WTC11 (cell line): ENCODE data around the gene LYRM9. TPM values are rescaled to one million over a fixed set of nuclear protein-coding genes. Genes with fewer than 3 reads are reported as not detected.

Experiments used
- ATAC-seq: fragments of 200-7000 bp; cut with Tn5 transposase; 2 replicates; pipeline ENCODE4 v1.10.0; 2021; ENCODE audit warnings: mild to moderate bottlenecking, moderate library complexity
- CTCF ChIA-PET: fragments of 300-600 bp; sonication (Branson Sonifier 250); formaldehyde crosslinking; loops from one replicate; lab custom pipeline; 2021; ENCODE audit warnings: antibody characterized with exemption; lab: Charles Lee
- POLR2A ChIA-PET: fragments of 350-600 bp; sonication (Branson Sonifier 250); formaldehyde crosslinking; loops from one replicate; lab custom pipeline; 2021; ENCODE audit warnings: antibody characterized with exemption; lab: Charles Lee
- DNase-seq: peaks from one replicate; pipeline ENCODE4 v3.0.0; 2021; ENCODE audit warnings: low spot score
- H3K27ac Mint-ChIP-seq: 2 replicates; pipeline ENCODE4 v1.8.0; 2021; ENCODE audit warnings: mixed read lengths
- H3K27me3 Mint-ChIP-seq: 2 replicates; pipeline ENCODE4 v1.8.0; 2021; ENCODE audit warnings: low read depth, mild to moderate bottlenecking, moderate library complexity, mixed read lengths
- H3K36me3 Mint-ChIP-seq: 2 replicates; pipeline ENCODE4 v1.8.0; 2021; ENCODE audit warnings: mixed read lengths
- H3K4me1 Mint-ChIP-seq: 2 replicates; pipeline ENCODE4 v1.8.0; 2022; ENCODE audit warnings: mixed read lengths
- H3K4me3 Mint-ChIP-seq: 2 replicates; pipeline ENCODE4 v1.8.0; 2021; ENCODE audit warnings: mild to moderate bottlenecking, moderate library complexity, mixed read lengths
- H3K9me3 Mint-ChIP-seq: 2 replicates; pipeline ENCODE4 v1.8.0; 2021; ENCODE audit warnings: mixed read lengths
- AR ChIP-seq: fragments of 250-450 bp; sonication (Bioruptor Pico); IDR thresholded peaks from 2 replicates; pipeline ENCODE4 v1.9.0; 2021; ENCODE audit warnings: mild to moderate bottlenecking
- CTCF ChIP-seq: fragments of 200-600 bp; IDR thresholded peaks from 2 replicates; pipeline ENCODE4 v1.8.0; 2022; ENCODE audit warnings: antibody characterized with exemption
- E2F1 ChIP-seq: sonication (generic); formaldehyde crosslinking; IDR thresholded peaks from 2 replicates; pipeline ENCODE4 v1.8.0; 2022; ENCODE audit warnings: mild to moderate bottlenecking, missing genetic modification reagents
- IRF1 ChIP-seq: sonication (generic); formaldehyde crosslinking; IDR thresholded peaks from 2 replicates; pipeline ENCODE4 v1.8.0; 2023; ENCODE audit warnings: missing genetic modification reagents
- NFATC4 ChIP-seq: fragments of 250-450 bp; sonication (Bioruptor Pico); IDR thresholded peaks from 2 replicates; pipeline ENCODE4 v1.9.0; 2021; ENCODE audit warnings: mild to moderate bottlenecking
- NFYB ChIP-seq: sonication (generic); formaldehyde crosslinking; conservative IDR thresholded peaks from 2 replicates; pipeline ENCODE4 v1.8.0; 2022; ENCODE audit warnings: low read depth, missing genetic modification reagents
- PRDM15 ChIP-seq: sonication (generic); formaldehyde crosslinking; IDR thresholded peaks from 2 replicates; pipeline ENCODE4 v1.8.0; 2022; ENCODE audit warnings: missing genetic modification reagents
- PREB ChIP-seq: sonication (generic); formaldehyde crosslinking; IDR thresholded peaks from 2 replicates; pipeline ENCODE4 v1.8.1; 2022; ENCODE audit warnings: mild to moderate bottlenecking, missing genetic modification reagents, moderate library complexity, borderline replicate concordance
- PRRX2 ChIP-seq: fragments of 250-450 bp; sonication (Bioruptor Pico); IDR thresholded peaks from 2 replicates; pipeline ENCODE4 v1.8.0; 2021; ENCODE audit warnings: mild to moderate bottlenecking
- STAT6 ChIP-seq: sonication (generic); formaldehyde crosslinking; conservative IDR thresholded peaks from 2 replicates; pipeline ENCODE4 v1.8.1; 2023; ENCODE audit warnings: mild to moderate bottlenecking, low read depth, missing genetic modification reagents, moderate library complexity
- TEAD1 ChIP-seq: sonication (generic); formaldehyde crosslinking; IDR thresholded peaks from 2 replicates; pipeline ENCODE4 v1.8.0; 2022; ENCODE audit warnings: mild to moderate bottlenecking, missing genetic modification reagents
- USF1 ChIP-seq: sonication (generic); formaldehyde crosslinking; IDR thresholded peaks from 2 replicates; pipeline ENCODE4 v1.8.0; 2022; ENCODE audit warnings: mild to moderate bottlenecking, missing genetic modification reagents
- ZNF138 ChIP-seq: sonication (generic); formaldehyde crosslinking; conservative IDR thresholded peaks from 2 replicates; pipeline ENCODE4 v1.8.1; 2022; ENCODE audit warnings: mild to moderate bottlenecking, moderate library complexity, missing genetic modification reagents
- ZNF219 ChIP-seq: sonication (generic); formaldehyde crosslinking; IDR thresholded peaks from 2 replicates; pipeline ENCODE4 v1.8.0; 2023; ENCODE audit warnings: missing genetic modification reagents, mild to moderate bottlenecking, borderline replicate concordance
- ZNF532 ChIP-seq: fragments of 250-450 bp; sonication (Bioruptor Pico); IDR thresholded peaks from 2 replicates; pipeline ENCODE4 v1.9.0; 2021; ENCODE audit warnings: mild to moderate bottlenecking, borderline replicate concordance
- ZNF671 ChIP-seq: fragments of 250-450 bp; sonication (Bioruptor Pico); IDR thresholded peaks from 2 replicates; pipeline ENCODE4 v1.8.0; 2021; ENCODE audit warnings: mild to moderate bottlenecking
- total RNA-seq: library from RNA; stranded (reverse); gene quantifications from 3 replicates; pipeline ENCODE4 v1.2.3, GENCODE V29; 2021

The LYRM9 gene
- total RNA-seq, 1 experiment from 2014 or later: 3.6 TPM

GRCh38 chr17:27930000-27930399 is 36.8 kb upstream of the LYRM9 start:
- POLR2A ChIA-PET: no interaction called here
- TF ChIP-seq E2F1 (CRISPR knock-in tag) (no peak), NFYB (CRISPR knock-in tag) (no peak), PRRX2 (no peak), IRF1 (CRISPR knock-in tag) (no peak), STAT6 (no peak), ZNF219 (CRISPR knock-in tag) (no peak), TEAD1 (no peak), USF1 (CRISPR knock-in tag) (no peak), NFATC4 (CRISPR knock-in tag) (no peak), PREB (CRISPR knock-in tag) (no peak), ZNF138 (no peak), ZNF532 (CRISPR knock-in tag) (no peak), AR (CRISPR knock-in tag) (no peak), ZNF671 (CRISPR knock-in tag) (no peak), PRDM15 (CRISPR knock-in tag) (no peak), CTCF (no peak)
- Mint-ChIP-seq H3K27ac (no peak overlapping the region), H3K4me3 (no peak overlapping the region), H3K36me3 (peaks cover 12% of the 10 kb centered on the region), H3K4me1 (peaks cover 7% of the 10 kb centered on the region), H3K27me3 (peaks cover 27% of the 10 kb centered on the region), H3K9me3 (peaks cover 15% of the 10 kb centered on the region)
- no peak for ATAC-seq
- CTCF ChIA-PET: no interaction called here
- DNase-seq: no peak
